Activated naive CD4-positive, alpha-beta T cell treated with anti-CD3 and anti-CD28 coated beads, Interleukin-2, amount 10 ng/mL, durations not matched to agents 7 days and 5 days (primary cell): ENCODE results near the gene LRIG1.

ENCODE experiments used
- CTCF ChIA-PET: fragments of 350-600 bp; sonication (Branson Sonifier 250); formaldehyde crosslinking; loops from one replicate; lab custom pipeline; 2021; ENCODE audit warnings: antibody characterized with exemption; lab: Charles Lee
- DNase-seq: peaks from one replicate; pipeline ENCODE4 v3.0.0-alpha.2; 2020
- H3K27ac Mint-ChIP-seq: one replicate; pipeline ENCODE4 v1.8.0; 2021; ENCODE audit warnings: mild to moderate bottlenecking, moderate library complexity, mixed read lengths
- H3K27me3 Mint-ChIP-seq: one replicate; pipeline ENCODE4 v1.8.0; 2021; ENCODE audit warnings: mild to moderate bottlenecking, mixed read lengths
- H3K36me3 Mint-ChIP-seq: one replicate; pipeline ENCODE4 v1.8.0; 2021; ENCODE audit warnings: mixed read lengths
- H3K4me1 Mint-ChIP-seq: one replicate; pipeline ENCODE4 v1.8.0; 2021; ENCODE audit warnings: mixed read lengths
- H3K4me3 Mint-ChIP-seq: one replicate; pipeline ENCODE4 v1.8.0; 2021; ENCODE audit warnings: mild to moderate bottlenecking, moderate library complexity, mixed read lengths
- H3K9me3 Mint-ChIP-seq: one replicate; pipeline ENCODE4 v1.8.0; 2021; ENCODE audit warnings: mixed read lengths

The LRIG1 gene

DNA sequence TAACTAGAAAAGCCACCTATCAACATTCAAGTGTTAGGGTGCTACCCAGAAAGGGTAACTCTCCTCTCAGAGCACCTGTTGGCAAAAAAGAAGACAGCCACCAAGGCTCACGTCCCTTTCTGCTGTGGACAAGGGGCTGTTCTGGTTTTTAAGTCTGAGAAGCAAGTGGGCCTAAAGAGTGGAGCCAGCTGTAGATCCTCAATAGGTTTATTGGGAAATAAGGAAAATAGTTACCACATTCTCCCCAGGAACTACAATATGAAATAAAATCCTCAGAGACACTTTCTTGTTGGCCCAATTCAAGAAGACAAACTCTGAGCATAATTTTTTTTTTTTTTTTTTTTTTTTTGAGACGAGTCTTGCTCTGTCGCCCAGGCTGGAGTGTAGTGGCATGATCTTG, 35.8 kb downstream of the LRIG1 start:
- Mint-ChIP-seq H3K27ac (no peak overlapping the region), H3K4me1 (peaks cover 36% of the 10 kb centered on the region), H3K36me3 (peaks cover 17% of the 10 kb centered on the region), H3K9me3 (no peaks in the 10 kb centered on the region), H3K27me3 (no peaks in the 10 kb centered on the region), H3K4me3 (no peak overlapping the region)
- CTCF ChIA-PET, result no interaction called here
- no peak for DNase-seq

DNA sequence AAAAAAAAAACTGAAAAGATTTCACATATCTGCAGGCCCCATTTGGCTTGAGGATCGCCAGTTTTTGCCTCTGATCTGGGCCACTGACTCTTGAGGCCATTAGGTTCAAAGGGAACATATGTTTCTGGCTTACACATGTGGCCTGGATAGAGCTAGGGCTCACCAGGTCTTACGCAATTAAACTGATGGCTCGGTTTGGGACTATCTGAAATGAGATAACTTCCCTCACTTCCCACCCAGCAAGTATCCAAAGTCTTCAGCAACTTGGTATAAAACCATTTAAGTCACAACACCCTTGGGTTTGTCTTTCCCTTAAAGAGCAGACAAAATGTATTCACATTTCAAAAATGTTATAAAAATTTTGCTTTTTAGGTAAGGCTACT, 36.3 kb downstream of the LRIG1 start:
- CTCF ChIA-PET, result no interaction called here
- peaks cover 31% of the 10 kb centered on the region for H3K4me1 Mint-ChIP-seq

GRCh38 chr3:66463730-66464511, 36.9 kb downstream of the LRIG1 start:
- CTCF ChIA-PET, result interaction anchor here (0.6 to 1.1 kb wide), 2 partner anchors 27 to 59 kb away, joined by 3 to 5 read pairs; no protein-coding TSS in a partner anchor
- H3K4me1 Mint-ChIP-seq, result peaks cover 26% of the 10 kb centered on the region

More for the DNA sequence above, 36.3 kb downstream of the LRIG1 start:
- Mint-ChIP-seq H3K27ac (no peak overlapping the region), H3K4me3 (no peak overlapping the region), H3K36me3 (peaks cover 18% of the 10 kb centered on the region), H3K27me3 (no peaks in the 10 kb centered on the region), H3K9me3 (no peaks in the 10 kb centered on the region)
- no peak for DNase-seq

DNA sequence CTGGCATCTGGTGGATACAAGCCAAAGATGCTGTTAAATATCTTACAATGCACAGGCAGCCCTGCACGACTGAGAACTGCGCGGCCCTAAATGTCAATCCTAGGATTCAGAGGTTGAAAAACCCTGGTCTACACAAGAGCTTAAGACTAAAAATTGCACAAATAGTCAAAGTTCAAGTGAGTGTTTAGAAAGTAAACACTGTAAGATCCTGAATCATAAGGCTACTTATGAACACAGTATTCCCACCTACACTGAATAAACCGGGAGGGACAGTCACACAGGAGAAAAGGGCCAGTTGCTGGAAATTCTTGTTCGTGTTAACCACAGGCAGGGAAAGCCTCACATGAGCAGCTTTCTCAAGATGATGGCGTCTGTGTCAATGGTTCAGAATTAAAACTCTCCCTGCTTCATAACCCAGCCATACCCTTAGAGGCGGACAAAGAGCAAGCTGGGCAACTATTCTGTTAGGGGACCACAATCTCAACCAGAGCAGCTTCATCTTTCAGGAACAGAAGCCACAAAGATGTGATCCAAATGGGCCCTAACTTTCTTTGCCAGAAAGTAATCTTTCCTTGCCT, 37.7 kb downstream of the LRIG1 start:
- Mint-ChIP-seq H3K27me3 (no peaks in the 10 kb centered on the region), H3K9me3 (no peaks in the 10 kb centered on the region), H3K36me3 (peaks cover 16% of the 10 kb centered on the region), H3K27ac (no peak overlapping the region), H3K4me1 (peaks cover 19% of the 10 kb centered on the region), H3K4me3 (no peak overlapping the region)
- CTCF ChIA-PET, result interaction anchor here (1.0 to 1.1 kb wide), 2 partner anchors 28 to 55 kb away, joined by 4 to 5 read pairs; no protein-coding TSS in a partner anchor
- no peak for DNase-seq

More at GRCh38 chr3:66463730-66464511, 36.9 kb downstream of the LRIG1 start:
- Mint-ChIP-seq H3K36me3 (peaks cover 16% of the 10 kb centered on the region), H3K9me3 (no peaks in the 10 kb centered on the region), H3K27me3 (no peaks in the 10 kb centered on the region), H3K4me3 (no peak overlapping the region), H3K27ac (no peak overlapping the region)
- DNase-seq, result no peak

GRCh38 chr3:66457252-66457651, 43.6 kb downstream of the LRIG1 start:
- Mint-ChIP-seq H3K4me3 (no peak overlapping the region), H3K9me3 (no peaks in the 10 kb centered on the region), H3K4me1 (peaks cover 22% of the 10 kb centered on the region), H3K36me3 (peaks cover 27% of the 10 kb centered on the region), H3K27ac (no peak overlapping the region), H3K27me3 (no peaks in the 10 kb centered on the region)
- CTCF ChIA-PET, result no interaction called here
- DNase-seq, result no peak

- H3K27me3 Mint-ChIP-seq, result no peaks in the 10 kb centered on the region
- CTCF ChIA-PET, result no interaction called here
- H3K9me3 Mint-ChIP-seq, result no peaks in the 10 kb centered on the region
- peaks cover 26% of the 10 kb centered on the region for H3K36me3 Mint-ChIP-seq
- DNase-seq, result no peak
- H3K4me1 Mint-ChIP-seq, result peaks cover 18% of the 10 kb centered on the region
- H3K27ac Mint-ChIP-seq, result no peak overlapping the region
- no peak overlapping the region for H3K4me3 Mint-ChIP-seq
Observed at GRCh38 chr3:66456711-66457173, 44.1 kb downstream of the LRIG1 start.

- Mint-ChIP-seq H3K27ac (no peak overlapping the region), H3K36me3 (peaks cover 32% of the 10 kb centered on the region)
Observed at GRCh38 chr3:66454464-66454859, 46.4 kb downstream of the LRIG1 start.

GRCh38 chr3:66453651-66454463, 47.0 kb downstream of the LRIG1 start:
- Mint-ChIP-seq H3K36me3 (peaks cover 34% of the 10 kb centered on the region), H3K27ac (no peak overlapping the region), H3K27me3 (no peaks in the 10 kb centered on the region), H3K9me3 (no peaks in the 10 kb centered on the region), H3K4me1 (peaks cover 12% of the 10 kb centered on the region), H3K4me3 (no peak overlapping the region)
- CTCF ChIA-PET, result interaction anchor here (1.9 kb wide), 1 partner anchor 46 kb away, joined by 6 read pairs; no protein-coding TSS in a partner anchor
- no peak for DNase-seq

More at GRCh38 chr3:66454464-66454859, 46.4 kb downstream of the LRIG1 start:
- CTCF ChIA-PET, result interaction anchor here (1.9 kb wide), 1 partner anchor 47 kb away, joined by 6 read pairs; no protein-coding TSS in a partner anchor
- no peak for DNase-seq
- no peak overlapping the region for H3K4me3 Mint-ChIP-seq
- H3K4me1 Mint-ChIP-seq, result peaks cover 12% of the 10 kb centered on the region
- H3K9me3 Mint-ChIP-seq, result no peaks in the 10 kb centered on the region
- no peaks in the 10 kb centered on the region for H3K27me3 Mint-ChIP-seq

DNA sequence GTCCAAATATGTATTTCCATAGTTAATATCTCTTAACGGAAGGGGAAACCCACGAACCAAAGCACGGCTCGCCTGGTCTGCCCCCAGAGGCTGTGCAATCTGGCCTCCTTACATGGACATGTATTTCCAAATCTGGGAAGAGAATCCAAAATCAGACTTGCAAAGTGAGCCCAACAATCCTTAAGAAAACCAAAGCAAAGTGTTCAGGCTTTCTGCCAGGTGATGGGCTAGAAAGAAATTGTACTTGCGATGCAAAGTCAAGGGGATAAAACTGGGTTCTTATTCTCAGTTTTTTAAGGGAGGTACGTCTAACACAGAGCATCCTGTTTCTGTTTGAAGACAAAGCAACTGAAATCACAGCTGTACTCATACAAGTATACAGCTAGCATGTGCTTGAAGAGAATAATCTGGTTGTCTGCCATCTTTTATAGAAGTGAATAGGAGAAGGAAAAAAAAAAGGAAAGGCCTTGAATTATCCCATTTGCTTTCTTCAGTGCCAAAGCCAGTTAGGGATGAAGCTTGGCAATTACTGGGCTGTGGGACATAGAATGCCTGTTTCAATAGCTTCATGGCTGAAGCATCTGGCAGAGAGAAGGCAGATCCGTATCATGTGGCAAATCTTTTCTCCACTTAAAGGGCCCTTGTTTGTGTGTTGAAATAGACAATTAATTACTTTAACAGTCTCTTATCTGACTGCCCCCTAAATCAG, 48.4 kb downstream of the LRIG1 start:
- H3K4me1 Mint-ChIP-seq, result peaks cover 12% of the 10 kb centered on the region
- no peak overlapping the region for H3K4me3 Mint-ChIP-seq
- peaks cover 40% of the 10 kb centered on the region for H3K36me3 Mint-ChIP-seq
- no peaks in the 10 kb centered on the region for H3K27me3 Mint-ChIP-seq
- H3K9me3 Mint-ChIP-seq, result no peaks in the 10 kb centered on the region
- no peak for DNase-seq
- CTCF ChIA-PET, result interaction anchor here (1.9 kb wide), 1 partner anchor 45 kb away, joined by 6 read pairs; no protein-coding TSS in a partner anchor
- no peak overlapping the region for H3K27ac Mint-ChIP-seq

DNA sequence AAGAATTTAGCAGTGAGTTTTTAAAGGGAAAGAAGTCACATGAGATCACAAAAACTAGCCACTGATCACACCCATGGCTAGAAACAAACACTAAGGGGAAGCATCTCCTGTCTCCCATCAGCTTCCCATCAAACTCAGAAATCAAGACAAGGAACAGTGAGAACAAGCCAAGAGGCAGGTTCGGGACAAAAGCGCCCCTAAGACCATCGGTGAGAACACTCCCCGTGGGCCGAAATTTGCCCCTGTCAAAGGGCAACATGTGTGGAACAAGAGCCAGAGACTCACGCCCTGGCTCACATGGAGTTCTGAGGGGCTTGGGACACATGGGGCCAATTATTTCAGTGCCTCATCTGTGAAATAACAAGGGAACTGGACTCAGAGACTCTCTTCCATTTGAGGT, 49.1 kb downstream of the LRIG1 start:
- peak overlapping the region; percentile 51 for H3K27ac Mint-ChIP-seq
- H3K4me3 Mint-ChIP-seq, result no peak overlapping the region
- peaks cover 38% of the 10 kb centered on the region for H3K36me3 Mint-ChIP-seq
- H3K9me3 Mint-ChIP-seq, result no peaks in the 10 kb centered on the region
- no peaks in the 10 kb centered on the region for H3K27me3 Mint-ChIP-seq
- CTCF ChIA-PET, result no interaction called here
- DNase-seq, result no peak
- H3K4me1 Mint-ChIP-seq, result peaks cover 9% of the 10 kb centered on the region

GRCh38 chr3:66450390-66451022, 50.3 kb downstream of the LRIG1 start:
- H3K9me3 Mint-ChIP-seq, result no peaks in the 10 kb centered on the region
- CTCF ChIA-PET, result no interaction called here
- H3K27ac Mint-ChIP-seq, result no peak overlapping the region
- peaks cover 7% of the 10 kb centered on the region for H3K4me1 Mint-ChIP-seq
- peaks cover 39% of the 10 kb centered on the region for H3K36me3 Mint-ChIP-seq
- DNase-seq, result no peak
- no peak overlapping the region for H3K4me3 Mint-ChIP-seq
- H3K27me3 Mint-ChIP-seq, result no peaks in the 10 kb centered on the region

- CTCF ChIA-PET, result no interaction called here
- no peaks in the 10 kb centered on the region for H3K9me3 Mint-ChIP-seq
- H3K27ac Mint-ChIP-seq, result no peak overlapping the region
- DNase-seq, result no peak
- H3K4me3 Mint-ChIP-seq, result no peak overlapping the region
- peaks cover 40% of the 10 kb centered on the region for H3K36me3 Mint-ChIP-seq
- H3K27me3 Mint-ChIP-seq, result no peaks in the 10 kb centered on the region
- peaks cover 7% of the 10 kb centered on the region for H3K4me1 Mint-ChIP-seq
Observed at GRCh38 chr3:66449411-66449974, 51.3 kb downstream of the LRIG1 start.

GRCh38 chr3:66444146-66444644, 56.6 kb downstream of the LRIG1 start:
- CTCF ChIA-PET, result no interaction called here
- Mint-ChIP-seq H3K27ac (no peak overlapping the region), H3K36me3 (peaks cover 22% of the 10 kb centered on the region), H3K4me1 (peaks cover 17% of the 10 kb centered on the region), H3K9me3 (no peaks in the 10 kb centered on the region), H3K27me3 (no peaks in the 10 kb centered on the region), H3K4me3 (no peak overlapping the region)
- no peak for DNase-seq
